Cardiac muscle cell (in vitro differentiated cells and primary cell): Measurements from ENCODE around the gene IFI27L2. TPM values are rescaled to one million over a fixed set of nuclear protein-coding genes. Genes with fewer than 3 reads are reported as not detected.

Experiments used
- DNase-seq, 2 donors: peaks; one replicate each; pipeline versions ENCODE4 v3.0.0 to v3.0.0-alpha.2; 2010 to 2017; ENCODE audit warnings: low read depth in 1 of 2, low spot score in 1 of 2
- H3K27ac ChIP-seq: fragments of 200-600 bp; sonication (generic); 2 replicates; pipeline ENCODE4 v1.5.1; 2016
- H3K27me3 ChIP-seq: fragments of 200-600 bp; sonication (generic); 2 replicates; pipeline ENCODE4 v1.6.0; 2016; ENCODE audit warnings: control low read depth
- H3K36me3 ChIP-seq: fragments of 200-600 bp; sonication (generic); 2 replicates; pipeline ENCODE4 v1.5.1; 2016; ENCODE audit warnings: control low read depth
- H3K4me1 ChIP-seq: fragments of 200-600 bp; sonication (generic); 2 replicates; pipeline ENCODE4 v1.8.1; 2017; ENCODE audit warnings: low read depth, mild to moderate bottlenecking, mixed run types
- H3K4me3 ChIP-seq: fragments of 200-600 bp; sonication (generic); 2 replicates; pipeline ENCODE4 v1.5.1; 2016; ENCODE audit warnings: mild to moderate bottlenecking
- H3K9me3 ChIP-seq: fragments of 200-600 bp; sonication (generic); 2 replicates; pipeline ENCODE4 v1.5.1; 2017; ENCODE audit warnings: low read depth, mild to moderate bottlenecking, control low read depth
- CTCF ChIP-seq: IDR thresholded peaks from 2 replicates; pipeline ENCODE4 v1.5.1; 2012; ENCODE audit warnings: low read depth, mild to moderate bottlenecking, low read length
- polyA plus RNA-seq: library from polyadenylated mRNA; unstranded; fragments of >200 nt; fragmentation: Nextera tagmentation; extraction: Ambion mirVana; gene quantifications from 2 replicates; pipeline ENCODE4 v1.2.1, GENCODE V29; 2016
- total RNA-seq: library from RNA; depleted of rRNA; stranded (reverse); fragments of >200 nt; gene quantifications from 2 replicates; pipeline ENCODE4 v1.2.3, GENCODE V29; 2016

Gene IFI27L2
- total and polyA plus RNA-seq, 2 experiments from 2014 or later, result 251 to 257 TPM

- TF ChIP-seq CTCF, result no peak
- no peak overlapping the region for H3K27ac ChIP-seq
- H3K36me3 ChIP-seq, result no peaks in the 10 kb centered on the region
These were observed 40.7 kb upstream of the IFI27L2 start for GRCh38 chr14:94170136-94170535.

GRCh38 chr14:94165744-94166143 is 36.3 kb upstream of the IFI27L2 start:
- no peaks in the 10 kb centered on the region for H3K36me3 ChIP-seq
- no peak for DNase-seq
- no peak for TF ChIP-seq CTCF
- no peak overlapping the region for H3K4me3 ChIP-seq
- peaks cover 2% of the 10 kb centered on the region for H3K27me3 ChIP-seq
- H3K27ac ChIP-seq, result no peak overlapping the region
- no peaks in the 10 kb centered on the region for H3K9me3 ChIP-seq
- no peaks in the 10 kb centered on the region for H3K4me1 ChIP-seq

More at GRCh38 chr14:94170136-94170535, 40.7 kb upstream of the IFI27L2 start:
- H3K27me3 ChIP-seq, result peaks cover 14% of the 10 kb centered on the region
- no peaks in the 10 kb centered on the region for H3K4me1 ChIP-seq
- no peaks in the 10 kb centered on the region for H3K9me3 ChIP-seq
- no peak overlapping the region for H3K4me3 ChIP-seq
- no peak for DNase-seq

- H3K4me3 ChIP-seq, result no peak overlapping the region
- no peak for DNase-seq
- H3K4me1 ChIP-seq, result no peaks in the 10 kb centered on the region
- H3K9me3 ChIP-seq, result no peaks in the 10 kb centered on the region
- no peaks in the 10 kb centered on the region for H3K36me3 ChIP-seq
- no peak overlapping the region for H3K27ac ChIP-seq
- peaks cover 2% of the 10 kb centered on the region for H3K27me3 ChIP-seq
- TF ChIP-seq CTCF, result no peak
These were observed 35.5 kb upstream of the IFI27L2 start for GRCh38 chr14:94164685-94165431.

- H3K27ac ChIP-seq, result no peak overlapping the region
These were observed 34.4 kb upstream of the IFI27L2 start for GRCh38 chr14:94163796-94164195.

GRCh38 chr14:94162466-94162865 is 33.1 kb upstream of the IFI27L2 start:
- Histone ChIP-seq H3K9me3 (no peaks in the 10 kb centered on the region), H3K27ac (no peak overlapping the region), H3K27me3 (peaks cover 6% of the 10 kb centered on the region), H3K4me3 (no peak overlapping the region), H3K4me1 (no peaks in the 10 kb centered on the region), H3K36me3 (no peaks in the 10 kb centered on the region)
- no peak for DNase-seq
- no peak for TF ChIP-seq CTCF

More at GRCh38 chr14:94163796-94164195, 34.4 kb upstream of the IFI27L2 start:
- peaks cover 2% of the 10 kb centered on the region for H3K27me3 ChIP-seq
- H3K4me3 ChIP-seq, result no peak overlapping the region
- H3K36me3 ChIP-seq, result no peaks in the 10 kb centered on the region
- DNase-seq, result peak in 1 of 2 donors; percentile 5
- TF ChIP-seq CTCF, result no peak
- no peaks in the 10 kb centered on the region for H3K9me3 ChIP-seq
- H3K4me1 ChIP-seq, result no peaks in the 10 kb centered on the region
